ENCODE data around the gene CRACR2B. TPM values are rescaled to one million over a fixed set of nuclear protein-coding genes. Genes with fewer than 3 reads are reported as not detected.
A peak's percentile ranks its signal among the peaks of the same experiment; 100 is the strongest.

The CRACR2B gene
- total and polyA plus RNA-seq, 2 of the 8 experiments (the other 6 are each of a cell fraction or from before 2014, with no cell fraction given): 18.2 to 26.4 TPM

DNA sequence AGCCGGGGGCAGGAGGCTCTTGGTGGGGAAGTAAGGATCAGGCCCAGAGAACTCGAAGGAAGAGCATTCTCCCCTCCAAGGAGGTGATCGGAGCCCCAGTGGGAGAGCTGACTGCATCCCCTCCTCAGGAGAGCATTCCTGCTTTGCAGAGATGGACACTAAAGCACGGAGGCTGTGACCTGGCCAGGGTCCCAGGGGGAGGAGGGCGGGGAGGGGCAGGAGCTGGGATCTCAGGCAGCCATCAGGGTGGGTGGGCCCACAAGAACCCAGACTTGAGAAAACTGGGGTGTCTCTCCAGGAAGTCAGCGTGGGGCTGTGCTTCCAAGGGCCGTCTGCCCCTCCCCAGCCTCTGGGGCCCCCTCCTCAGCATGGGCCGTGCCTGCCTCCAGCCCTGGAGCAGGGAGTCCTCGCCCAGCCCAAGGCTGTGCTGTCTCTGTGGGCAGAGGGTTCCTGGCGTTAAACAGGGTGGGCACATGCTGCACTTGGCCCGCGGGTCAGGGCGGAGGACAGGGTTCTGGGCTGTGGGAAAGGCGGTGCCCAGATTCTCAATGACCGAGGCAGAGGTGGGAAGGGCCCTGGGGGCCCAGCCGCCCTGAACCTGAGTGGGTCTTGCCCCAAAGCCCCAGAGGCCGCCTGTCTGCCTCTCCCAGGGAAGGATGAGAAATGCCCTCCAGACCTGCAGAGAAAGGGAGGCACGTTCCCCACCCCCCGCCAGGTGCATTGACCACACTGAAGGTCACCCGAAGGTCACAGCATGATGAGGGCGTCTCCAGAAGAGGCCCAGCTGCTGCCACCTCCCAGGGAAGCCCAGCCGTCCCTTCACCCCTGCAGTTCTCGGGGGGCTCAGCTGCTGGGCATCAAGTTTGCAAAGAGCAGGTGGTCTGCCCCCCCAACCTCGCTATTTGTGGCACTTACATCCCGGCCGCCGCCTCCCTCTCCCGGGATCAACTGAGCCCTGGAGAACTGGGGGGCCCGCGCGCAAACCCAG is 38.5 kb upstream of the CRACR2B start:
- Histone ChIP-seq H3K27me3 (replicated peaks in 1 of 4; ENCODE audit: control insufficient read depth in 3 of 4, extremely low read depth in 1 of 4, insufficient read depth in 3 of 4, low read length in 3 of 4) (no peaks in the 10 kb centered on the region), H2BK20ac (ENCODE audit: low read length) (no peak overlapping the region), H4K20me1 (replicated peaks in 1 of 2; ENCODE audit: control insufficient read depth in 1 of 2, insufficient read depth in 2 of 2, low read length in 2 of 2) (peaks cover 2 to 11% of the 10 kb centered on the region in 2 experiments), H3K56ac (replicated peaks; ENCODE audit: insufficient read length, low read depth, low read length) (no peak overlapping the region), H3K9ac (replicated peaks in 1 of 4; ENCODE audit: extremely low read depth in 1 of 4, low read depth in 3 of 4, low read length in 3 of 4) (no peak overlapping the region), H4K8ac (ENCODE audit: extremely low read depth, insufficient read depth, low read length) (peak overlapping the region; percentile 35), H4K5ac (ENCODE audit: insufficient read length, low read depth, low read length) (no peak overlapping the region), H2BK15ac (ENCODE audit: low read length) (no peak overlapping the region), H2BK12ac (ENCODE audit: low read depth, low read length) (peak overlapping the region; percentile 23; the same call in 1 of the 2 replicates), H3K4me1 (replicated peaks in 1 of 4; ENCODE audit: control insufficient read depth in 3 of 4, insufficient read depth in 4 of 4, low read length in 3 of 4) (peaks cover 0 to 18% (median 11%) of the 10 kb centered on the region in 4 experiments; a peak in 6 of 7 replicates), H3K4me2 (ENCODE audit: insufficient read depth in 1 of 2, low read depth in 2 of 2, low read length in 2 of 2) (peak overlapping the region; percentile 46 to 60), H3K23me2 (ENCODE audit: low read depth, low read length) (no peaks in the 10 kb centered on the region; the same call in 1 of the 2 replicates), H2BK120ac (replicated peaks; ENCODE audit: low read depth, low read length) (no peak overlapping the region), H3K27ac (ENCODE audit: low read depth, low read length) (no peak overlapping the region), H3K4ac (replicated peaks; ENCODE audit: insufficient read length, low read depth, low read length) (no peak overlapping the region), H2AK5ac (ENCODE audit: low read depth, low read length) (no peak overlapping the region), H3K79me1 (ENCODE audit: low read depth, low read length) (peaks cover 3% of the 10 kb centered on the region; the same call in 1 of the 2 replicates), H3K9me3 (ENCODE audit: insufficient read depth in 2 of 2, low read depth in 1 of 2, low read length in 1 of 2) (no peaks in the 10 kb centered on the region), H3K4me3 (ENCODE audit: extremely low read depth in 1 of 4, insufficient read depth in 2 of 4, low read depth in 3 of 4, low read length in 4 of 4) (peak overlapping the region in 2 of 4 experiments; percentile 11 to 44; a peak in 3 of 8 replicates), H4K91ac (replicated peaks; ENCODE audit: insufficient read length, low read length) (no peak overlapping the region), H3K36me3 (ENCODE audit: control insufficient read depth in 2 of 4, insufficient read depth in 4 of 4, low read length in 3 of 4) (peaks cover 0 to 9% (median 0%) of the 10 kb centered on the region in 4 experiments; a peak in 3 of 8 replicates), H3K18ac (ENCODE audit: extremely low read depth, low read length) (peak overlapping the region; percentile 32), H2AFZ (ENCODE audit: low read length) (no peak overlapping the region), H3K79me2 (ENCODE audit: control insufficient read depth in 1 of 2, insufficient read depth in 2 of 2, low read length in 2 of 2) (no peaks in the 10 kb centered on the region), H3K14ac (ENCODE audit: insufficient read length) (no peak overlapping the region), H3K23ac (ENCODE audit: insufficient read length) (no peak overlapping the region), H2BK5ac (ENCODE audit: low read depth, low read length) (no peak overlapping the region)
- ChIA-PET CTCF (ENCODE audit: partially characterized antibody) (interaction anchor here (1.0 kb wide), 2 partner anchors 14 to 15 kb away, joined by 3 to 4 read pairs; no protein-coding TSS in a partner anchor), POLR2A (ENCODE audit: partially characterized antibody) (interaction anchor here (0.9 to 53.0 kb wide), 11 partner anchors 9 to 168 kb away, joined by 3 to 1917 read pairs (median 4); partner anchors contain the start of genes CD151, CRACR2B, GATD1 and PIDD1)
- TF ChIP-seq ATF2 (IDR thresholded peaks at IDR 0.05; ENCODE audit: low read length) (no peak), E2F6 (IDR thresholded peaks at IDR 0.05) (0 out of 2 replicates have a peak, but pooled peaks have one; percentile 17)
- no peak for FAIRE-seq
- WGBS, 2 experiments (ENCODE audit: extremely low coverage in 1 of 2, insufficient coverage in 1 of 2, insufficient read length in 1 of 2, insufficient replicate concordance in 2 of 2, low coverage in 1 of 2, low lambda C conversion rate in 2 of 2, missing lambda C conversion rate in 1 of 2): 77% methylated on average over 15 of the region's 31 CpGs; no CpG with 5 or more reads in 1 of the 2 experiments
- no peak for DNase-seq (ENCODE audit: low read depth in 1 of 2, low spot score in 2 of 2)

Data from H1 (cell line).